Esophagus muscularis mucosa (tissue), 4 donors: ENCODE measurements around the gene PLAGL2.
A peak's percentile ranks its signal among the peaks of the same experiment; 100 is the strongest.

Experiments
- EP300 ChIP-seq: sonication (generic); formaldehyde crosslinking; IDR thresholded peaks from one replicate; pipeline ENCODE4 v1.6.1; 2017; ENCODE audit warnings: antibody characterized with exemption
- POLR2A ChIP-seq: fragments of 450-650 bp; IDR thresholded peaks from one replicate; pipeline ENCODE4 v1.6.1; 2017; ENCODE audit warnings: antibody characterized with exemption, moderate library complexity, mild to moderate bottlenecking, low read depth
- POLR2AphosphoS5 ChIP-seq, 2 donors: sonication (generic); formaldehyde crosslinking; IDR thresholded peaks; one replicate each; pipeline ENCODE4 v1.6.1; 2017; ENCODE audit warnings: antibody characterized with exemption in 2 of 2
- TF ChIP-seq, protein P1 (sequence below), 3 experiments: fragments of 200-600 bp in 2 of 3; fragments of 450-650 bp in 1 of 3; sonication (generic) in 2 of 3; IDR thresholded peaks; one replicate each; pipeline ENCODE4 v1.5.1; 2017 to 2019; ENCODE audit warnings: antibody characterized with exemption in 3 of 3, mild to moderate bottlenecking in 2 of 3, moderate library complexity in 1 of 3

DNA sequence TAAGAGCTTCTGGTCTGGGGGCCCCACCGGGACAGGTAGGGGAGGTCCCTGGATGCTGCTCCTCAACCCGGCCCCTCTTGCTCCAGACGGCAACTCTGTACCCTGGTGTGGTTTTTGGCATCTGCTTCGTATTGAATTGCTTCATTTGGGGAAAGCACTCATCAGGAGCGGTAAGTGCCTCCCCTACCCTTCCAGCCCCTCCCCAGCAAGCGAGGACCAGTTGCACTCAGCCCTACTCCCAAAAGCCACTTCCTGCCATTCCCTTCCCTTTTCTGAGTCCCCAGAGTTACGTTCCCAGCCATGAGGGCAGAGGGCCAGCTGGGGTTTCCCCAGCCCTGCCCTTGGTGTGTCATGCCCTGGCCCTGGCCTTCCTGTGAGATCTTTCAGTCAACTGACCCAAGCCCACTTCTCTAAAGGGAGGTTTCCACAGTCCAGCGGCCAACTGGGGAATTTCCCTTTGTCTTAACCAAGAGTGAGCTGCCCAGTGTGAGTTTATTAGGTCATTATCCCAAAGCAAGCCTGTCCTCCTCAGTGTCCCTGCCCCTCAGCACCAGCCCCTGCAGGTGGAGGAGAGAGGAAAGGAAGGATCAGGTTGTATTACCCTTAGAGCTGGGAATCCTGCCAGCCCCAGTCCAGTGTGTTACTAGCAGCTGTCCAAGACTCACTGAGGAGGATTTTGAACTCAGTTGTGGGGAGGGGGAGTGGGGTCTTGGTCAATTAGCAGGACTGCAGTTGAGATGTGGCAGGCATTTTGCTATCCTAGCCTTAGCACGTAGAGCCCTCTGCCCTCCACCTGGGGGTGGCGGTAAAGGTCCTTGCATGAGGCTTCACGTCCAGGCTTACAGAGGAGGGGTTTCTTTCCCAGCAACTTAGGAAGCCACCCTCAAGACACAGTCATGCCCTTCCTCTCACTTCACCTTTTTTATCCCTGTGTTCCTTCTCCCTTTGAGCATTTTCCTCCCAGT lies 52.2 kb downstream of the PLAGL2 start:
- TF ChIP-seq, protein P1, sequence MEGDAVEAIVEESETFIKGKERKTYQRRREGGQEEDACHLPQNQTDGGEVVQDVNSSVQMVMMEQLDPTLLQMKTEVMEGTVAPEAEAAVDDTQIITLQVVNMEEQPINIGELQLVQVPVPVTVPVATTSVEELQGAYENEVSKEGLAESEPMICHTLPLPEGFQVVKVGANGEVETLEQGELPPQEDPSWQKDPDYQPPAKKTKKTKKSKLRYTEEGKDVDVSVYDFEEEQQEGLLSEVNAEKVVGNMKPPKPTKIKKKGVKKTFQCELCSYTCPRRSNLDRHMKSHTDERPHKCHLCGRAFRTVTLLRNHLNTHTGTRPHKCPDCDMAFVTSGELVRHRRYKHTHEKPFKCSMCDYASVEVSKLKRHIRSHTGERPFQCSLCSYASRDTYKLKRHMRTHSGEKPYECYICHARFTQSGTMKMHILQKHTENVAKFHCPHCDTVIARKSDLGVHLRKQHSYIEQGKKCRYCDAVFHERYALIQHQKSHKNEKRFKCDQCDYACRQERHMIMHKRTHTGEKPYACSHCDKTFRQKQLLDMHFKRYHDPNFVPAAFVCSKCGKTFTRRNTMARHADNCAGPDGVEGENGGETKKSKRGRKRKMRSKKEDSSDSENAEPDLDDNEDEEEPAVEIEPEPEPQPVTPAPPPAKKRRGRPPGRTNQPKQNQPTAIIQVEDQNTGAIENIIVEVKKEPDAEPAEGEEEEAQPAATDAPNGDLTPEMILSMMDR (IDR thresholded peaks at IDR 0.05) = peak in 1 of 3 experiments; percentile 22
- TF ChIP-seq POLR2A = no peak
- no peak for TF ChIP-seq EP300
- TF ChIP-seq POLR2AphosphoS5 (IDR thresholded peaks at IDR 0.05) = peak; percentile 44 to 58
